Thyroid gland (tissue), 4 donors: ENCODE results near the gene MAPK4.

Source experiments
- POLR2A ChIP-seq, 2 donors: fragments of 450-650 bp; IDR thresholded peaks; one replicate each; pipeline ENCODE4 v1.6.1; 2017; ENCODE audit warnings: antibody characterized with exemption in 2 of 2, mild to moderate bottlenecking in 2 of 2, moderate library complexity in 1 of 2
- TF ChIP-seq, protein P1 (sequence below), 6 experiments: fragments of 200-600 bp in 3 of 6; fragments of 450-650 bp in 3 of 6; sonication (generic) in 3 of 6; IDR thresholded peaks; one replicate each; pipeline ENCODE4 v1.5.1; 2016 to 2019; ENCODE audit warnings: antibody characterized with exemption in 6 of 6, mild to moderate bottlenecking in 2 of 6, inconsistent platforms in 1 of 6, moderate library complexity in 1 of 6

DNA sequence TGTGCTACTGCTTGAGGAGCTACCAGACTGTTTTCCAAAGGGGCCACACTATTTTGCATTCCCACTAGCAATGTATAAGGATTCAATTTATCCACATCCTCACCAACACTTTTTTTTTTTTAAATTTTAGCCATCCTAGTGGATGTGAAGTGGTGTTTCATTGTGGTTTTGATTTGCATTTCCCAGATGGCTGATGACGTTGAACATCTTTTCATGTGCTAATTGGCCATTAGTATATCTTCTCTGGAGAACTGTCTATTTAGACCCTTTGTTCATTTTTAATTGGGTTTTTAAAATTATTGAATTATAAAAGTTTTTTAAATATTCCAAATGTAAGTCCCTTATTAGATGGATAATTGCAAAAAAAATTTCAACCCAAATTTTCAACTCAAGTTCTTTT lies 121.1 kb downstream of the MAPK4 start:
- TF ChIP-seq POLR2A (IDR thresholded peaks at IDR 0.05), result no peak
- TF ChIP-seq, protein P1, sequence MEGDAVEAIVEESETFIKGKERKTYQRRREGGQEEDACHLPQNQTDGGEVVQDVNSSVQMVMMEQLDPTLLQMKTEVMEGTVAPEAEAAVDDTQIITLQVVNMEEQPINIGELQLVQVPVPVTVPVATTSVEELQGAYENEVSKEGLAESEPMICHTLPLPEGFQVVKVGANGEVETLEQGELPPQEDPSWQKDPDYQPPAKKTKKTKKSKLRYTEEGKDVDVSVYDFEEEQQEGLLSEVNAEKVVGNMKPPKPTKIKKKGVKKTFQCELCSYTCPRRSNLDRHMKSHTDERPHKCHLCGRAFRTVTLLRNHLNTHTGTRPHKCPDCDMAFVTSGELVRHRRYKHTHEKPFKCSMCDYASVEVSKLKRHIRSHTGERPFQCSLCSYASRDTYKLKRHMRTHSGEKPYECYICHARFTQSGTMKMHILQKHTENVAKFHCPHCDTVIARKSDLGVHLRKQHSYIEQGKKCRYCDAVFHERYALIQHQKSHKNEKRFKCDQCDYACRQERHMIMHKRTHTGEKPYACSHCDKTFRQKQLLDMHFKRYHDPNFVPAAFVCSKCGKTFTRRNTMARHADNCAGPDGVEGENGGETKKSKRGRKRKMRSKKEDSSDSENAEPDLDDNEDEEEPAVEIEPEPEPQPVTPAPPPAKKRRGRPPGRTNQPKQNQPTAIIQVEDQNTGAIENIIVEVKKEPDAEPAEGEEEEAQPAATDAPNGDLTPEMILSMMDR (IDR thresholded peaks at IDR 0.05), result no peak
